HepG2 (cell line): Measurements from ENCODE around the gene DND1. TPM values are rescaled to one million over a fixed set of nuclear protein-coding genes. Genes with fewer than 3 reads are reported as not detected.

Experiments
- AGO1 ChIP-seq: fragments of 200-400 bp; formaldehyde crosslinking; IDR thresholded peaks from 2 replicates; pipeline ENCODE4 v1.6.1; 2017; ENCODE audit warnings: mild to moderate bottlenecking, low read depth, low read length, moderate library complexity; ENCODE audit not compliant: poor library complexity, severe bottlenecking
- ARID5B ChIP-seq: IDR thresholded peaks from 2 replicates; pipeline ENCODE4 v1.4.0; 2020; ENCODE audit warnings: mild to moderate bottlenecking, missing genetic modification reagents
- KLF15 ChIP-seq: sonication (generic); formaldehyde crosslinking; IDR thresholded peaks from 2 replicates; pipeline ENCODE4 v1.8.1; 2023; ENCODE audit warnings: borderline replicate concordance, mild to moderate bottlenecking, inconsistent platforms, missing genetic modification reagents, mixed read lengths
- KMT2B ChIP-seq: IDR thresholded peaks from 2 replicates; pipeline ENCODE4 v1.6.1; 2016; ENCODE audit warnings: missing genetic modification reagents, missing compliant biosample characterization
- MAFG ChIP-seq: sonication (generic); formaldehyde crosslinking; IDR thresholded peaks from 2 replicates; pipeline ENCODE4 v1.5.1; 2020; ENCODE audit warnings: mild to moderate bottlenecking, missing genetic modification reagents
- NPAS2 ChIP-seq: sonication (generic); formaldehyde crosslinking; IDR thresholded peaks from 2 replicates; pipeline ENCODE4 v1.8.0; 2022; ENCODE audit warnings: mild to moderate bottlenecking, missing genetic modification reagents, borderline replicate concordance
- PBX2 ChIP-seq: IDR thresholded peaks from 2 replicates; pipeline ENCODE4 v1.6.1; 2016; ENCODE audit warnings: control low read depth
- PHF8 ChIP-seq: sonication (generic); formaldehyde crosslinking; IDR thresholded peaks from 2 replicates; pipeline ENCODE4 v1.5.0; 2020; ENCODE audit warnings: missing genetic modification reagents
- POLR2A ChIP-seq, 2 experiments: IDR thresholded peaks; 2 replicates each; pipeline ENCODE4 v1.6.1; 2011; ENCODE audit warnings: low read depth in 2 of 2, low read length in 2 of 2, mild to moderate bottlenecking in 1 of 2, moderate library complexity in 1 of 2; ENCODE audit not compliant: insufficient read depth in 1 of 2
- RAD21 ChIP-seq: fragments of 450-650 bp; formaldehyde crosslinking; IDR thresholded peaks from 2 replicates; pipeline ENCODE4 v1.5.0; 2020; ENCODE audit warnings: mild to moderate bottlenecking
- RFXANK ChIP-seq: IDR thresholded peaks from 2 replicates; pipeline ENCODE4 v1.6.1; 2016
- SIN3B ChIP-seq: fragments of 150-350 bp; IDR thresholded peaks from 2 replicates; pipeline ENCODE4 v1.6.1; 2014; ENCODE audit warnings: low read length
- SMARCC2 ChIP-seq: fragments of 450-650 bp; IDR thresholded peaks from 2 replicates; pipeline ENCODE4 v1.6.1; 2017; ENCODE audit warnings: antibody characterized with exemption, mild to moderate bottlenecking
- THRA ChIP-seq: sonication (generic); formaldehyde crosslinking; IDR thresholded peaks from 2 replicates; pipeline ENCODE4 v1.4.0; 2020; ENCODE audit warnings: missing genetic modification reagents, borderline replicate concordance
- XRCC5 ChIP-seq: fragments of 200-400 bp; formaldehyde crosslinking; optimal IDR thresholded peaks from 2 replicates; pipeline ENCODE3; 2017; ENCODE audit warnings: mild to moderate bottlenecking, low read length
- YY1 ChIP-seq: IDR thresholded peaks from 2 replicates; pipeline ENCODE4 v1.6.1; 2011; ENCODE audit warnings: low read length, low read depth, moderate library complexity, mild to moderate bottlenecking; ENCODE audit not compliant: insufficient read depth, insufficient replicate concordance
- ZFP36 ChIP-seq: fragments of 150-350 bp; IDR thresholded peaks from 2 replicates; pipeline ENCODE4 v1.6.1; 2018; ENCODE audit warnings: borderline replicate concordance, low read length, low read depth; ENCODE audit not compliant: partially characterized antibody
- ZFP90 ChIP-seq: sonication (generic); formaldehyde crosslinking; IDR thresholded peaks from 2 replicates; pipeline ENCODE4 v1.8.0; 2022; ENCODE audit warnings: missing genetic modification reagents, mild to moderate bottlenecking, inconsistent platforms, borderline replicate concordance
- ZNF280B ChIP-seq: sonication (generic); formaldehyde crosslinking; IDR thresholded peaks from 2 replicates; pipeline ENCODE4 v1.5.0; 2020; ENCODE audit warnings: missing genetic modification reagents, mild to moderate bottlenecking, borderline replicate concordance
- ZNF34 ChIP-seq: sonication (generic); formaldehyde crosslinking; IDR thresholded peaks from 2 replicates; pipeline ENCODE4 v1.4.0; 2020; ENCODE audit warnings: mild to moderate bottlenecking, missing genetic modification reagents, borderline replicate concordance
- ZNF441 ChIP-seq: sonication (generic); formaldehyde crosslinking; IDR thresholded peaks from 2 replicates; pipeline ENCODE4 v1.7.0; 2021; ENCODE audit warnings: missing genetic modification reagents, borderline replicate concordance
- ZNF781 ChIP-seq: sonication (generic); formaldehyde crosslinking; IDR thresholded peaks from 2 replicates; pipeline ENCODE4 v1.5.1; 2020; ENCODE audit warnings: borderline replicate concordance, mild to moderate bottlenecking, missing genetic modification reagents; ENCODE audit errors: not compliant biosample characterization
- ZSCAN12 ChIP-seq: sonication (generic); formaldehyde crosslinking; IDR thresholded peaks from 2 replicates; pipeline ENCODE4 v1.9.0; 2021; ENCODE audit warnings: mild to moderate bottlenecking, missing genetic modification reagents
- polyA plus RNA-seq, 8 experiments: library from polyadenylated mRNA; depleted of rRNA in 3 of 8; stranded (reverse) in 7 of 8; unstranded in 1 of 8; fragments of >200 nt; fragmentation: Illumina TruSeq in 4 of 8; extraction: Trizol in 4 of 8; gene quantifications; 2 replicates each; pipeline versions ENCODE4 v1.2.1 to v1.2.3, GENCODE V29; 2011 to 2016; ENCODE audit warnings: low read depth in 4 of 8, missing spikeins in 1 of 8, mixed read lengths in 1 of 8; ENCODE audit not compliant: insufficient read depth in 1 of 8
- total RNA-seq, 5 experiments: library from RNA; depleted of rRNA; stranded (reverse); fragments of >200 nt; fragmentation: Illumina TruSeq; extraction: Trizol; gene quantifications; 2 replicates each; pipeline ENCODE4 v1.2.3, GENCODE V29; 2016; ENCODE audit warnings: low read depth in 1 of 5

Gene DND1
- total and polyA plus RNA-seq, 2 of the 13 experiments (the other 11 are each of a cell fraction or from before 2014, with no cell fraction given) = 0.48 to 0.55 TPM

GRCh38 chr5:140710899-140711552, 37.6 kb upstream of the DND1 start (continued):
- TF ChIP-seq ARID5B = peak; percentile 64; the same call in 1 of the 2 replicates
- TF ChIP-seq RFXANK (CRISPR knock-in tag) = 0 out of 2 replicates have a peak, but pooled peaks have one; percentile 38
- TF ChIP-seq POLR2A (IDR thresholded peaks at IDR 0.05; ENCODE audit: insufficient read depth in 1 of 2, low read depth in 2 of 2, low read length in 2 of 2) = peak; percentile 48 to 82
- TF ChIP-seq NPAS2 = no peak
- TF ChIP-seq SIN3B = no peak
- no peak for TF ChIP-seq ZNF34 (CRISPR knock-in tag)
- TF ChIP-seq THRA (CRISPR knock-in tag) = peak; percentile 74; the same call in 1 of the 2 replicates
- no peak for TF ChIP-seq AGO1
- peak; percentile 67 for TF ChIP-seq KMT2B (CRISPR knock-in tag)
- TF ChIP-seq ZFP36 = peak; percentile 15
- TF ChIP-seq ZNF441 (CRISPR knock-in tag) = no peak
- TF ChIP-seq ZNF280B (CRISPR knock-in tag) = no peak
- no peak for TF ChIP-seq ZSCAN12 (CRISPR knock-in tag)
- peak; percentile 39; the same call in 1 of the 2 replicates for TF ChIP-seq PHF8 (CRISPR knock-in tag)
- TF ChIP-seq ZFP90 (CRISPR knock-in tag) = peak; percentile 52; the same call in 1 of the 2 replicates
- TF ChIP-seq MAFG (CRISPR knock-in tag) = peak; percentile 97
- TF ChIP-seq YY1 = peak; percentile 44
- TF ChIP-seq KLF15 = no peak
- no peak for TF ChIP-seq ZNF781
- no peak for TF ChIP-seq SMARCC2
- TF ChIP-seq PBX2 (CRISPR knock-in tag) = no peak
- 0 out of 2 replicates have a peak, but pooled peaks have one; percentile 7 for TF ChIP-seq RAD21 (CRISPR knock-in tag)
- TF ChIP-seq XRCC5 = peak; percentile 64
